ENCODE data around the gene GADD45G.

The GADD45G gene

GRCh38 chr9:89574309-89574708, 30.5 kb upstream of the GADD45G start:
- no peak overlapping the region for H3K4me3 ChIP-seq (ENCODE audit: insufficient read depth, low read depth, low read length, poor library complexity, severe bottlenecking)
- peaks cover 4% of the 10 kb centered on the region for H3K27me3 ChIP-seq (replicated peaks; ENCODE audit: control insufficient read depth, insufficient read depth, low read length, poor library complexity, severe bottlenecking)
- DNase-seq: no peak
- no peaks in the 10 kb centered on the region for H3K36me3 ChIP-seq (ENCODE audit: control insufficient read depth, insufficient read depth, low read length)
- H3K4me1 ChIP-seq (ENCODE audit: control insufficient read depth, insufficient read depth, low read length, poor library complexity, severe bottlenecking): no peaks in the 10 kb centered on the region
- H3K9me3 ChIP-seq (ENCODE audit: control insufficient read depth, low read length): no peaks in the 10 kb centered on the region
- no peak overlapping the region for H3K27ac ChIP-seq (ENCODE audit: insufficient read depth, low read length, poor library complexity, severe bottlenecking)

GRCh38 chr9:89576404-89576839, 28.4 kb upstream of the GADD45G start:
- H3K4me1 ChIP-seq (ENCODE audit: control insufficient read depth, insufficient read depth, low read length, poor library complexity, severe bottlenecking): no peaks in the 10 kb centered on the region
- DNase-seq: no peak
- no peak overlapping the region for H3K4me3 ChIP-seq (ENCODE audit: insufficient read depth, low read depth, low read length, poor library complexity, severe bottlenecking)
- peaks cover 10% of the 10 kb centered on the region for H3K27me3 ChIP-seq (replicated peaks; ENCODE audit: control insufficient read depth, insufficient read depth, low read length, poor library complexity, severe bottlenecking)
- no peaks in the 10 kb centered on the region for H3K36me3 ChIP-seq (ENCODE audit: control insufficient read depth, insufficient read depth, low read length)
- H3K27ac ChIP-seq (ENCODE audit: insufficient read depth, low read length, poor library complexity, severe bottlenecking): no peak overlapping the region
- no peaks in the 10 kb centered on the region for H3K9me3 ChIP-seq (ENCODE audit: control insufficient read depth, low read length)

GRCh38 chr9:89577363-89577762, 27.4 kb upstream of the GADD45G start:
- peaks cover 10% of the 10 kb centered on the region for H3K27me3 ChIP-seq (replicated peaks; ENCODE audit: control insufficient read depth, insufficient read depth, low read length, poor library complexity, severe bottlenecking)
- DNase-seq: no peak
- no peak overlapping the region for H3K27ac ChIP-seq (ENCODE audit: insufficient read depth, low read length, poor library complexity, severe bottlenecking)
- H3K36me3 ChIP-seq (ENCODE audit: control insufficient read depth, insufficient read depth, low read length): no peaks in the 10 kb centered on the region
- H3K9me3 ChIP-seq (ENCODE audit: control insufficient read depth, low read length): no peaks in the 10 kb centered on the region
- no peak overlapping the region for H3K4me3 ChIP-seq (ENCODE audit: insufficient read depth, low read depth, low read length, poor library complexity, severe bottlenecking)
- H3K4me1 ChIP-seq (ENCODE audit: control insufficient read depth, insufficient read depth, low read length, poor library complexity, severe bottlenecking): no peaks in the 10 kb centered on the region

- no peak overlapping the region for H3K27ac ChIP-seq (ENCODE audit: insufficient read depth, low read length, poor library complexity, severe bottlenecking)
- DNase-seq: no peak
- H3K4me3 ChIP-seq (ENCODE audit: insufficient read depth, low read depth, low read length, poor library complexity, severe bottlenecking): no peak overlapping the region
- no peaks in the 10 kb centered on the region for H3K9me3 ChIP-seq (ENCODE audit: control insufficient read depth, low read length)
- peaks cover 10% of the 10 kb centered on the region for H3K27me3 ChIP-seq (replicated peaks; ENCODE audit: control insufficient read depth, insufficient read depth, low read length, poor library complexity, severe bottlenecking)
- no peaks in the 10 kb centered on the region for H3K36me3 ChIP-seq (ENCODE audit: control insufficient read depth, insufficient read depth, low read length)
- no peaks in the 10 kb centered on the region for H3K4me1 ChIP-seq (ENCODE audit: control insufficient read depth, insufficient read depth, low read length, poor library complexity, severe bottlenecking)
These were observed 24.9 kb upstream of the GADD45G start for GRCh38 chr9:89579741-89580385.

- no peak overlapping the region for H3K27ac ChIP-seq (ENCODE audit: insufficient read depth, low read length, poor library complexity, severe bottlenecking)
- no peaks in the 10 kb centered on the region for H3K4me1 ChIP-seq (ENCODE audit: control insufficient read depth, insufficient read depth, low read length, poor library complexity, severe bottlenecking)
- no peak for DNase-seq
- no peaks in the 10 kb centered on the region for H3K9me3 ChIP-seq (ENCODE audit: control insufficient read depth, low read length)
- no peaks in the 10 kb centered on the region for H3K27me3 ChIP-seq (replicated peaks; ENCODE audit: control insufficient read depth, insufficient read depth, low read length, poor library complexity, severe bottlenecking)
- no peak overlapping the region for H3K4me3 ChIP-seq (ENCODE audit: insufficient read depth, low read depth, low read length, poor library complexity, severe bottlenecking)
- H3K36me3 ChIP-seq (ENCODE audit: control insufficient read depth, insufficient read depth, low read length): no peaks in the 10 kb centered on the region
These were observed 18.5 kb upstream of the GADD45G start for GRCh38 chr9:89586311-89586710.

GRCh38 chr9:89588271-89588879, 16.4 kb upstream of the GADD45G start:
- Histone ChIP-seq H3K27ac (ENCODE audit: insufficient read depth, low read length, poor library complexity, severe bottlenecking) (no peak overlapping the region), H3K36me3 (ENCODE audit: control insufficient read depth, insufficient read depth, low read length) (no peaks in the 10 kb centered on the region), H3K4me3 (ENCODE audit: insufficient read depth, low read depth, low read length, poor library complexity, severe bottlenecking) (no peak overlapping the region), H3K4me1 (ENCODE audit: control insufficient read depth, insufficient read depth, low read length, poor library complexity, severe bottlenecking) (no peaks in the 10 kb centered on the region), H3K9me3 (ENCODE audit: control insufficient read depth, low read length) (no peaks in the 10 kb centered on the region), H3K27me3 (replicated peaks; ENCODE audit: control insufficient read depth, insufficient read depth, low read length, poor library complexity, severe bottlenecking) (no peaks in the 10 kb centered on the region)
- no peak for DNase-seq

GRCh38 chr9:89590415-89590814, 14.4 kb upstream of the GADD45G start:
- H3K27ac ChIP-seq (ENCODE audit: insufficient read depth, low read length, poor library complexity, severe bottlenecking): no peak overlapping the region
- no peaks in the 10 kb centered on the region for H3K9me3 ChIP-seq (ENCODE audit: control insufficient read depth, low read length)
- H3K36me3 ChIP-seq (ENCODE audit: control insufficient read depth, insufficient read depth, low read length): no peaks in the 10 kb centered on the region
- no peak for DNase-seq
- H3K4me3 ChIP-seq (ENCODE audit: insufficient read depth, low read depth, low read length, poor library complexity, severe bottlenecking): no peak overlapping the region
- no peaks in the 10 kb centered on the region for H3K27me3 ChIP-seq (replicated peaks; ENCODE audit: control insufficient read depth, insufficient read depth, low read length, poor library complexity, severe bottlenecking)
- H3K4me1 ChIP-seq (ENCODE audit: control insufficient read depth, insufficient read depth, low read length, poor library complexity, severe bottlenecking): no peaks in the 10 kb centered on the region

GRCh38 chr9:89591274-89592212, 13.3 kb upstream of the GADD45G start:
- no peaks in the 10 kb centered on the region for H3K27me3 ChIP-seq (replicated peaks; ENCODE audit: control insufficient read depth, insufficient read depth, low read length, poor library complexity, severe bottlenecking)
- DNase-seq: no peak
- no peaks in the 10 kb centered on the region for H3K36me3 ChIP-seq (ENCODE audit: control insufficient read depth, insufficient read depth, low read length)
- H3K27ac ChIP-seq (ENCODE audit: insufficient read depth, low read length, poor library complexity, severe bottlenecking): no peak overlapping the region
- no peaks in the 10 kb centered on the region for H3K4me1 ChIP-seq (ENCODE audit: control insufficient read depth, insufficient read depth, low read length, poor library complexity, severe bottlenecking)
- H3K4me3 ChIP-seq (ENCODE audit: insufficient read depth, low read depth, low read length, poor library complexity, severe bottlenecking): no peak overlapping the region
- no peaks in the 10 kb centered on the region for H3K9me3 ChIP-seq (ENCODE audit: control insufficient read depth, low read length)

GRCh38 chr9:89592213-89592815, 12.5 kb upstream of the GADD45G start:
- Histone ChIP-seq H3K36me3 (ENCODE audit: control insufficient read depth, insufficient read depth, low read length) (no peaks in the 10 kb centered on the region), H3K4me3 (ENCODE audit: insufficient read depth, low read depth, low read length, poor library complexity, severe bottlenecking) (no peak overlapping the region), H3K4me1 (ENCODE audit: control insufficient read depth, insufficient read depth, low read length, poor library complexity, severe bottlenecking) (no peaks in the 10 kb centered on the region), H3K27ac (ENCODE audit: insufficient read depth, low read length, poor library complexity, severe bottlenecking) (no peak overlapping the region), H3K27me3 (replicated peaks; ENCODE audit: control insufficient read depth, insufficient read depth, low read length, poor library complexity, severe bottlenecking) (no peaks in the 10 kb centered on the region), H3K9me3 (ENCODE audit: control insufficient read depth, low read length) (no peaks in the 10 kb centered on the region)
- DNase-seq: no peak
